MM.1S (cell line): ENCODE measurements around the gene ADRA1B.

ENCODE experiments used
- DNase-seq: peaks from one replicate; pipeline ENCODE4 v3.0.0-alpha.2; 2015
- H2AFZ ChIP-seq: fragments of 300-600 bp; sonication (generic); 2 replicates; pipeline ENCODE4 v1.6.0; 2016; ENCODE audit warnings: antibody characterized with exemption, low read length
- H3F3A ChIP-seq: fragments of 300-600 bp; sonication (generic); 2 replicates; pipeline ENCODE4 v1.6.1; 2016; ENCODE audit warnings: mild to moderate bottlenecking, antibody characterized with exemption, low read length, moderate library complexity, mixed read lengths; ENCODE audit not compliant: insufficient read depth
- H3K27ac ChIP-seq: fragments of 300-600 bp; sonication (generic); 2 replicates; pipeline ENCODE4 v1.5.1; 2016; ENCODE audit warnings: mild to moderate bottlenecking, low read length
- H3K27me3 ChIP-seq: fragments of 300-600 bp; sonication (generic); replicated peaks from 2 replicates; pipeline ENCODE4 v1.6.0; 2016; ENCODE audit warnings: low read length; ENCODE audit not compliant: insufficient read depth
- H3K36me3 ChIP-seq: fragments of 300-600 bp; sonication (generic); replicated peaks from 2 replicates; pipeline ENCODE4 v1.6.1; 2016; ENCODE audit warnings: mild to moderate bottlenecking, low read length, mixed read lengths; ENCODE audit not compliant: insufficient read depth
- H3K4me1 ChIP-seq: fragments of 300-600 bp; sonication (generic); 2 replicates; pipeline ENCODE4 v1.6.1; 2016; ENCODE audit warnings: low read length, mixed read lengths
- H3K4me2 ChIP-seq: fragments of 300-600 bp; sonication (generic); 2 replicates; pipeline ENCODE4 v1.6.0; 2016; ENCODE audit warnings: low read depth, low read length
- H3K4me3 ChIP-seq: fragments of 300-600 bp; sonication (generic); 2 replicates; pipeline ENCODE4 v1.5.1; 2016; ENCODE audit warnings: low read length, mixed read lengths
- H3K79me2 ChIP-seq: fragments of 300-600 bp; sonication (generic); 2 replicates; pipeline ENCODE4 v1.6.1; 2016; ENCODE audit warnings: mixed run types, low read length, mixed read lengths
- H3K9ac ChIP-seq: fragments of 300-600 bp; sonication (generic); 2 replicates; pipeline ENCODE4 v1.6.1; 2016; ENCODE audit warnings: low read length, mixed read lengths
- H3K9me2 ChIP-seq: fragments of 300-600 bp; sonication (generic); replicated peaks from 2 replicates; pipeline ENCODE4 v1.6.1; 2016; ENCODE audit warnings: mild to moderate bottlenecking, low read length, mixed read lengths; ENCODE audit not compliant: insufficient read depth
- H3K9me3 ChIP-seq: fragments of 300-600 bp; sonication (generic); replicated peaks from 2 replicates; pipeline ENCODE4 v1.6.1; 2016; ENCODE audit warnings: mild to moderate bottlenecking, low read length, mixed read lengths; ENCODE audit not compliant: insufficient read depth
- H4K20me1 ChIP-seq: fragments of 300-600 bp; sonication (generic); 2 replicates; pipeline ENCODE4 v1.6.1; 2016; ENCODE audit warnings: mild to moderate bottlenecking, low read length, moderate library complexity, mixed read lengths; ENCODE audit not compliant: insufficient read depth
- CTCF ChIP-seq: fragments of 300-600 bp; sonication (generic); IDR thresholded peaks from 2 replicates; pipeline ENCODE4 v1.5.1; 2016; ENCODE audit warnings: antibody characterized with exemption, low read length, mixed read lengths
- EZH2 ChIP-seq: fragments of 300-600 bp; sonication (generic); optimal IDR thresholded peaks from 2 replicates; pipeline ENCODE3; 2017; ENCODE audit warnings: low read depth, mild to moderate bottlenecking, antibody characterized with exemption, low read length, mixed read lengths
- EZH2phosphoT487 ChIP-seq: fragments of 300-600 bp; sonication (generic); IDR thresholded peaks from 2 replicates; pipeline ENCODE4 v1.6.1; 2018; ENCODE audit warnings: antibody characterized with exemption, low read length

The ADRA1B gene

GRCh38 chr5:159899067-159900049, 16.9 kb upstream of the ADRA1B start:
- Histone ChIP-seq H3K27ac (no peak overlapping the region), H3K4me2 (no peak overlapping the region), H3K4me1 (no peaks in the 10 kb centered on the region), H3K4me3 (no peak overlapping the region), H3K36me3 (no peaks in the 10 kb centered on the region), H3K79me2 (no peaks in the 10 kb centered on the region), H3K9ac (no peak overlapping the region), H3K9me2 (no peaks in the 10 kb centered on the region), H2AFZ (no peak overlapping the region), H3K27me3 (no peaks in the 10 kb centered on the region), H3K9me3 (no peaks in the 10 kb centered on the region), H4K20me1 (no peaks in the 10 kb centered on the region), H3F3A (no peaks in the 10 kb centered on the region)
- no peak for TF ChIP-seq CTCF
- TF ChIP-seq EZH2: no peak
- TF ChIP-seq EZH2phosphoT487: no peak
- DNase-seq: no peak

- DNase-seq: no peak
- H3K9ac ChIP-seq: no peak overlapping the region
- no peaks in the 10 kb centered on the region for H4K20me1 ChIP-seq
- TF ChIP-seq CTCF (no peak), EZH2phosphoT487 (no peak), EZH2 (no peak)
- no peaks in the 10 kb centered on the region for H3F3A ChIP-seq
- 0 out of 2 replicates have a peak, but pooled peaks cover 6% of the 10 kb centered on the region for H3K4me1 ChIP-seq
- H3K27ac ChIP-seq: no peak overlapping the region
- H3K4me2 ChIP-seq: no peak overlapping the region
- no peak overlapping the region for H3K4me3 ChIP-seq
- no peaks in the 10 kb centered on the region for H3K9me2 ChIP-seq
- H3K79me2 ChIP-seq: no peaks in the 10 kb centered on the region
- no peaks in the 10 kb centered on the region for H3K36me3 ChIP-seq
- H2AFZ ChIP-seq: no peak overlapping the region
- H3K9me3 ChIP-seq: no peaks in the 10 kb centered on the region
- no peaks in the 10 kb centered on the region for H3K27me3 ChIP-seq
Observed at GRCh38 chr5:159901308-159901707, 15.0 kb upstream of the ADRA1B start.

DNA sequence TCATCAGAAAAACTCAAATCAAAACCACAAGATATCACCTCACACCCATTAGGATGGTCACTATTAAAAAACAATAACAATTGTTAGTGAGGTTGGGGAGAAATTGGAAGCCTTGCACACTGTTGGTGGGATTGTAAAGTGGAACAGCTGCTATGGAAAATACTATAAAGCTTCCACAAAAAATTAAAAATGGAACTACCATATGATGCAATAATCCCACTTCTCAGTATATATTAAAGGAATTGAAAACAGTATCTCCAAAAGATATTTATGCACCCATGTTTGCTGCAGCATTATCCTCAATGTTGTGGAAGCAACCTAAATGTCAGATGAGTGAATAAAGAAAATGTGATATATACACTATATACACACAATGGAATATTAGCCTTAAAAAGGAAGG, 14.5 kb upstream of the ADRA1B start:
- H3K27ac ChIP-seq: no peak overlapping the region

More for the DNA sequence above, 14.5 kb upstream of the ADRA1B start:
- H3K4me3 ChIP-seq: no peak overlapping the region
- H3K9ac ChIP-seq: no peak overlapping the region
- no peak for TF ChIP-seq EZH2phosphoT487
- no peak for TF ChIP-seq CTCF
- no peak for TF ChIP-seq EZH2
- H2AFZ ChIP-seq: no peak overlapping the region
- no peak overlapping the region for H3K4me2 ChIP-seq
- no peaks in the 10 kb centered on the region for H3K79me2 ChIP-seq
- H3K27me3 ChIP-seq: no peaks in the 10 kb centered on the region
- no peaks in the 10 kb centered on the region for H3K36me3 ChIP-seq
- no peaks in the 10 kb centered on the region for H3K9me2 ChIP-seq
- H3K9me3 ChIP-seq: no peaks in the 10 kb centered on the region
- H4K20me1 ChIP-seq: no peaks in the 10 kb centered on the region
- H3F3A ChIP-seq: no peaks in the 10 kb centered on the region
- 0 out of 2 replicates have a peak, but pooled peaks cover 6% of the 10 kb centered on the region for H3K4me1 ChIP-seq
- no peak for DNase-seq
